Dendritic cell treated with granulocyte-macrophage colony-stimulating factor and Interleukin-4, amounts not matched to agents 40 ng/mL and 50 ng/mL, for 4 days (primary cell): ENCODE results near the gene LZTR1.
A peak's percentile ranks its signal among the peaks of the same experiment; 100 is the strongest.
"Not testable (repeated sequence)": the region's sequence is repeated elsewhere in the genome, so short reads cannot be mapped to it uniquely, and the experiment has no call there.

Experiments
- H3K27ac Mint-ChIP-seq: one replicate; pipeline ENCODE4 v1.8.0; 2022; ENCODE audit warnings: mild to moderate bottlenecking, mixed read lengths
- H3K27me3 Mint-ChIP-seq: one replicate; pipeline ENCODE4 v1.8.0; 2022; ENCODE audit warnings: mild to moderate bottlenecking, mixed read lengths
- H3K36me3 Mint-ChIP-seq: one replicate; pipeline ENCODE4 v1.8.0; 2022; ENCODE audit warnings: low read depth, mixed read lengths
- H3K4me1 Mint-ChIP-seq: one replicate; pipeline ENCODE4 v1.8.0; 2022; ENCODE audit warnings: low read depth, mixed read lengths
- H3K4me3 Mint-ChIP-seq: one replicate; pipeline ENCODE4 v1.8.0; 2022; ENCODE audit warnings: mild to moderate bottlenecking, moderate library complexity, mixed read lengths
- H3K9me3 Mint-ChIP-seq: one replicate; pipeline ENCODE4 v1.8.0; 2022; ENCODE audit warnings: mixed read lengths
- intact Hi-C: fragments of 100-400 bp; cut with micrococcal nuclease; formaldehyde crosslinking; loops from one replicate; pipeline ENCODE4 v1.15.0; 2022

The LZTR1 gene

DNA sequence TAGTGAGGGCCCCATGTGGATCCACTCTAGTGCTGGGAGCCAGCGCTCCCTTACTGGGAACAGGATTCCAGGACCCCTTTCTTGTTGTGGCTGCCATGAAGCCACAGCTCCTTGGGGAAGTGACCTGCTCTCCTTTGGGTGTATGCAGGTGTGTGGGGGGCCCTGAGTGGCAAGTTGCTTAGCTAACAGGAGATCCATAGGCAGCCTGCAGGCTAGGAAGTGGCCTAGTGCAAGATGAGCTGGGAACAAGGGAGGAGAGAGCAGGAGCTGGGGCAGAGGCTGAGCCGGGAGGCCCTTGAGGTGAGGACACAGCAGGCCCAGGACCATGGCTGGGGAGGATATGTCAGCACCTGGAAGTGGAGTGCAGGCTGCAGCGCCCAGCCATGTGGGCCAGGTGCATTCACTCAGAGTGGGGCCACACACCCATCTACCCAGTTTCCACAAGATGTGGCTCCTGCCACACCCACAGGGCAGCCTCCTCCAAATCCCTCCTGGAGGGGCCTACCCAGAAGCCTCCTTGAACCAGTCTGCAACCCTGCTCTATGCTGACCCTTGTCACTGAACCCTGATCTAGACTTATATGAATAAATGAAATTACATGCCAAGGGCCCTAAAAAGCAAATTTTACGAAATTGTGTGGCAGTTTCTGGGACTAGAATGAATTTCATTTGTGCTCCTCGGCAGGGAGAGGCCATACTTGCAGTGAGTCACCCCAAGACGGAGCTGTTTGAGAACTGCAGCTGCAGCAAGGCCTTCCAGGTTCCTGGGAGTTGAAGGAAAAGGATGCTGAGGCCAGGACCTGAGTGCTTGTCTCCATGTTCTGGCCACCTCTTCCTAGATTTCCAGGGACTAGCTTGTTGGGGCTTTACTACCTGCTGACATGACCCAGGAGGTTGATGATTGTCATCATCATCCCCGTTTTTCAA lies 16.6 kb downstream of the LZTR1 start:
- Mint-ChIP-seq H3K27ac (no peak overlapping the region), H3K4me3 (no peak overlapping the region), H3K9me3 (no peaks in the 10 kb centered on the region), H3K36me3 (peaks cover 86% of the 10 kb centered on the region), H3K4me1 (peaks cover 40% of the 10 kb centered on the region), H3K27me3 (no peaks in the 10 kb centered on the region)
- intact Hi-C loops, result no loop called here

DNA sequence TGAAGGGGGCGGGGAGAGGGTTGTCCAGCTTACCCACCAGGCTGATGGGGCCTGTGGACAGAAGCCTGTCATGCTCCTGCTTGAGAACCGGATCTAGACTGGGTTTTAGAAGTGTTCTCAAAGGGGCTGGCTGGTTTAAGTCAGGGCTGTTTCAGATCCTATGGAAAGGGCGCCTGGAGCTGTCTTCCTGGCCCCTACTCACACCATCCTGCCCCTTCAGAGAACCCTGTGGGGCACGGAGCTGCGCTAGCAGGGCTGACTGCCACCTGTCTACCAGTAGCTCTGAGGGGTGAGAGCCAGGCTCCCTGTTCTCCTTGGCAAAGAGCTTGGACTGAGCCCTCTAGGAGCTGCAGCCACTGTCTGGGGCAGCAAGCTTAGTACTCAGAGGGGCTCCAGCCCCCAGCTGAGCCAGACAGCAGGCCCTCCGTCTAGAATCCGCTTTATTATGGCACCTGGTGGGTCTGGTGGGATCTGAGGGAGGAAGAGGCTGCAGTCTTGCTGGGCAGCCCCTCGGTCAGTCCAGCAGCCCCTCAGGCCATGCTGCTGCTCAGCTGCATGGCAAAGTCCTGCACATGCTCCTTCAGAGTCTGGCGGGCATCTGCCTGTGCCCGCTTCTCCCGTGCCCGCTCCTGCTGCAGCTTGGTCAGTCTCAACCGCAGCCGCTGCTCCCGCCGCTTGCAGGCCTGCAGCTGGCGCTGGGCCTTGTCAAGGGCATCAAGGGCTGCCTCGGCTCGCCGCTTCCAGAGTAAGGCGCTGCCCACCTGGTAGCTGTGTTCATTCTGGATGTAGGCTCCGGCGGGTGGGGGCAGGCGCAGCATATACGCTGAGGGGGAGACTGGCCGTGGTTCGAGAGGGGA lies 17.5 kb downstream of the LZTR1 start:
- H3K36me3 Mint-ChIP-seq, result peaks cover 77% of the 10 kb centered on the region
- H3K4me1 Mint-ChIP-seq, result peaks cover 40% of the 10 kb centered on the region
- peak overlapping the region; percentile 30 for H3K4me3 Mint-ChIP-seq
- H3K27me3 Mint-ChIP-seq, result no peaks in the 10 kb centered on the region
- intact Hi-C loops, result loop anchor here (10.0 kb wide), 1 partner anchor 115 kb away; no protein-coding TSS in a partner anchor
- no peak overlapping the region for H3K27ac Mint-ChIP-seq
- no peaks in the 10 kb centered on the region for H3K9me3 Mint-ChIP-seq

- peak overlapping the region; percentile 99 for H3K27ac Mint-ChIP-seq
- intact Hi-C loops, result loop anchor here (10.0 kb wide), 1 partner anchor 116 kb away; no protein-coding TSS in a partner anchor
- peaks cover 40% of the 10 kb centered on the region for H3K4me1 Mint-ChIP-seq
- peaks cover 69% of the 10 kb centered on the region for H3K36me3 Mint-ChIP-seq
- no peaks in the 10 kb centered on the region for H3K27me3 Mint-ChIP-seq
- H3K9me3 Mint-ChIP-seq, result no peaks in the 10 kb centered on the region
- peak overlapping the region; percentile 80 for H3K4me3 Mint-ChIP-seq
These were observed 18.3 kb downstream of the LZTR1 start for GRCh38 chr22:21000207-21000986.

- H3K9me3 Mint-ChIP-seq, result no peaks in the 10 kb centered on the region
- peaks cover 40% of the 10 kb centered on the region for H3K4me1 Mint-ChIP-seq
- H3K36me3 Mint-ChIP-seq, result peaks cover 62% of the 10 kb centered on the region
These were observed 19.0 kb downstream of the LZTR1 start for GRCh38 chr22:21000987-21001600.

DNA sequence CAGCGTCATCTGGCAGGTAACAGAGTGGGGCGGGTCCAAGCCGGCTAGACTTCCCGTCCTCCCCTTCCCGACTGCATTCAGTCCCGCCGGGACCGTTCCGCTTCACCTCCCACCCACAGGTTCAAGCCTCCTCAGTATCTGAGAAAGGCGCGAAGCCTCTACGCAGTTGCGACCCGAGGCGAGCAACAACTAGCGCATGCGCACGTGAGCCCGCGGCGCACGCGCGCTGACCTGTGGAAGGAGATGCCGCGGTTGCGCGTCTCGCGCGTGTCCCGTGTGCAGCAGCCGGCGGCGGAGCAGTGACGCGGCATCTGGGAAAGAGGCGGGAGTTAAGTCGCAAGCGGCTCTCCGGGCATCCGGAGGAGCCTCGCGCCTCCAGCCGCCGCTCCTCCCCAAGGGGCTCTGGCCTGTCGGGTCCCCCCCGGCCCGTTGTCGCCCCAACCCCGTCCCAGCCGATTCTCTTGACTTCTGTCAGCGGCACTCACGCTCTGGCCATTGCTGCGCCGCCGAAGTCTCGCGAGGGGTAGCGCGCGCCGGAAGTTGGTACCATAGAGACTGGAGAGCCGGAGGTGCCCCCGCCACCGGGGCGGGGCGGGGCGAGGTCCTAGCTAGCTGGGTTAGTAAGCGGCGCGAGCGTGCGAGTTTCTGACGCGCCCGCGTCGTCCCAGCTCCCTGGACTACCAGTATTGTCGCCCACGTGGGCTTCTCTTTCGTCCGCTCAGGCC lies 19.7 kb downstream of the LZTR1 start, which contains the start of gene THAP7:
Gene THAP7 (minus strand): TSS at position 518 of the 725 bp plus-strand sequence. CDS start 207 bp downstream, at position 311.
- H3K27ac Mint-ChIP-seq, result peak within 1 kb of the TSS; percentile 99
- H3K9me3 Mint-ChIP-seq, result no peaks in the 10 kb centered on the region
- H3K36me3 Mint-ChIP-seq, result peaks cover 55% of the 10 kb centered on the region
- H3K4me1 Mint-ChIP-seq, result peaks cover 40% of the 10 kb centered on the region
- peaks cover 2% of the 10 kb centered on the region for H3K27me3 Mint-ChIP-seq
- intact Hi-C loops, result loop anchor here (10.0 kb wide), 1 partner anchor 117 kb away; no protein-coding TSS in a partner anchor
- peak within 1 kb of the TSS; percentile 80 for H3K4me3 Mint-ChIP-seq

More at GRCh38 chr22:21000987-21001600, 19.0 kb downstream of the LZTR1 start:
- peak overlapping the region; percentile 99 for H3K27ac Mint-ChIP-seq
- intact Hi-C loops, result loop anchor here (10.0 kb wide), 1 partner anchor 116 kb away; no protein-coding TSS in a partner anchor
- no peaks in the 10 kb centered on the region for H3K27me3 Mint-ChIP-seq
- H3K4me3 Mint-ChIP-seq, result peak overlapping the region; percentile 80

- H3K27ac Mint-ChIP-seq, result no peak overlapping the region
- intact Hi-C loops, result loop anchor here (10.0 kb wide), 1 partner anchor 119 kb away; no protein-coding TSS in a partner anchor
- peaks cover 35% of the 10 kb centered on the region for H3K36me3 Mint-ChIP-seq
- peaks cover 2% of the 10 kb centered on the region for H3K27me3 Mint-ChIP-seq
- H3K4me1 Mint-ChIP-seq, result peaks cover 31% of the 10 kb centered on the region
- H3K4me3 Mint-ChIP-seq, result no peak overlapping the region
- no peaks in the 10 kb centered on the region for H3K9me3 Mint-ChIP-seq
These were observed 21.7 kb downstream of the LZTR1 start for GRCh38 chr22:21003782-21004181.

DNA sequence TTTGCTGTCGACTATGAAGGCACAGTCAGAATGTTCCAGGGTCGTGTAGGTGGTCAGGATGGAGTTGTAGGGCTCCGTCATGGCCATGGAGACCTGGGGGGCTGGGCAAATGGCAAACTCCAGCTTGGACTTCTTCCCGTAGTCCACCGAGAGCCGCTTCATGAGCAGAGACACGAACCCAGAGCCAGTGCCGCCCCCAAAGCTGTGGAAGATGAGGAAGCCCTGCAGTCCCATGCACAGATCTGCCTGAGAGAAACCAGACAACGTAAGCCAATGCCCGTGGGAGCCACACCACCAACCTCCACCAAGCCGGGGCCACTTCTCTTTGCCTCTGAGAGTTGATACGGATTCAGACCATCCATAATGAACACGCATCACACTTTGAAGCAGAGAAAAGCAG lies 27.1 kb downstream of the LZTR1 start:
- not testable (repeated sequence) for H3K36me3 Mint-ChIP-seq, H3K4me1 Mint-ChIP-seq, H3K4me3 Mint-ChIP-seq, H3K9me3 Mint-ChIP-seq, H3K27me3 Mint-ChIP-seq, H3K27ac Mint-ChIP-seq
- intact Hi-C loops, result loop anchor here (10.0 kb wide), 1 partner anchor 124 kb away; no protein-coding TSS in a partner anchor

- Mint-ChIP-seq H3K9me3 (no peaks in the 10 kb centered on the region), H3K4me1 (peaks cover 12% of the 10 kb centered on the region), H3K27me3 (peaks cover 15% of the 10 kb centered on the region), H3K27ac (no peak overlapping the region), H3K4me3 (no peak overlapping the region), H3K36me3 (no peaks in the 10 kb centered on the region)
- intact Hi-C loops, result loop anchor here (10.0 kb wide), 1 partner anchor 125 kb away; no protein-coding TSS in a partner anchor
These were observed 27.7 kb downstream of the LZTR1 start for GRCh38 chr22:21009638-21010425.

- H3K4me3 Mint-ChIP-seq, result no peak overlapping the region
- H3K9me3 Mint-ChIP-seq, result no peaks in the 10 kb centered on the region
- H3K36me3 Mint-ChIP-seq, result no peaks in the 10 kb centered on the region
- intact Hi-C loops, result no loop called here
- peaks cover 18% of the 10 kb centered on the region for H3K4me1 Mint-ChIP-seq
- H3K27ac Mint-ChIP-seq, result no peak overlapping the region
- peaks cover 21% of the 10 kb centered on the region for H3K27me3 Mint-ChIP-seq
These were observed 28.5 kb downstream of the LZTR1 start for GRCh38 chr22:21010426-21011113.

- Mint-ChIP-seq H3K4me3 (no peak overlapping the region), H3K4me1 (peaks cover 18% of the 10 kb centered on the region), H3K9me3 (no peaks in the 10 kb centered on the region), H3K27me3 (peaks cover 35% of the 10 kb centered on the region), H3K36me3 (no peaks in the 10 kb centered on the region), H3K27ac (no peak overlapping the region)
- intact Hi-C loops, result no loop called here
These were observed 30.6 kb downstream of the LZTR1 start for GRCh38 chr22:21012446-21013407.
